ENCODE results near the gene MORC1.

Gene MORC1

GRCh38 chr3:109143646-109144045, 25.7 kb upstream of the MORC1 start:
- Histone ChIP-seq H3K27me3 (ENCODE audit: insufficient read depth, low read length, poor library complexity, severe bottlenecking) (no peaks in the 10 kb centered on the region), H3K36me3 (ENCODE audit: insufficient read depth, low read length) (no peaks in the 10 kb centered on the region), H3F3A (ENCODE audit: low read depth) (no peaks in the 10 kb centered on the region), H2AFZ (ENCODE audit: low read length) (no peak overlapping the region), H3K4me1 (ENCODE audit: insufficient read depth, low read length, poor library complexity, severe bottlenecking) (no peaks in the 10 kb centered on the region), H3K4me2 (ENCODE audit: low read depth, low read length, poor library complexity, severe bottlenecking) (no peak overlapping the region), H3K4me3 (ENCODE audit: low read length, poor library complexity, severe bottlenecking) (no peak overlapping the region), H3K9me2 (replicated peaks; ENCODE audit: low read depth, low read length) (no peaks in the 10 kb centered on the region), H3K9me3 (ENCODE audit: insufficient read depth, low read depth, low read length) (no peaks in the 10 kb centered on the region), H4K20me1 (ENCODE audit: insufficient read depth, low read length, poor library complexity, severe bottlenecking) (no peaks in the 10 kb centered on the region), H3K9ac (ENCODE audit: low read depth, low read length, poor library complexity, severe bottlenecking) (no peak overlapping the region), H3K79me2 (ENCODE audit: insufficient read depth, low read length) (no peaks in the 10 kb centered on the region)
- TF ChIP-seq EZH2phosphoT487 (IDR thresholded peaks at IDR 0.05; ENCODE audit: borderline replicate concordance) (no peak), CTCF (conservative IDR thresholded peaks at IDR 0.05; ENCODE audit: low read length) (no peak)

GRCh38 chr3:109140318-109140717, 22.4 kb upstream of the MORC1 start:
- no peaks in the 10 kb centered on the region for H3K27me3 ChIP-seq (ENCODE audit: insufficient read depth, low read length, poor library complexity, severe bottlenecking)
- H3K4me1 ChIP-seq (ENCODE audit: insufficient read depth, low read length, poor library complexity, severe bottlenecking), result peaks cover 3% of the 10 kb centered on the region
- H3K36me3 ChIP-seq (ENCODE audit: insufficient read depth, low read length), result no peaks in the 10 kb centered on the region
- TF ChIP-seq EZH2phosphoT487 (IDR thresholded peaks at IDR 0.05; ENCODE audit: borderline replicate concordance), result no peak
- no peak for TF ChIP-seq CTCF (conservative IDR thresholded peaks at IDR 0.05; ENCODE audit: low read length)
- H3K9ac ChIP-seq (ENCODE audit: low read depth, low read length, poor library complexity, severe bottlenecking), result no peak overlapping the region
- H3K4me2 ChIP-seq (ENCODE audit: low read depth, low read length, poor library complexity, severe bottlenecking), result no peak overlapping the region
- no peaks in the 10 kb centered on the region for H4K20me1 ChIP-seq (ENCODE audit: insufficient read depth, low read length, poor library complexity, severe bottlenecking)
- no peaks in the 10 kb centered on the region for H3K9me2 ChIP-seq (replicated peaks; ENCODE audit: low read depth, low read length)
- no peaks in the 10 kb centered on the region for H3K9me3 ChIP-seq (ENCODE audit: insufficient read depth, low read depth, low read length)
- no peaks in the 10 kb centered on the region for H3F3A ChIP-seq (ENCODE audit: low read depth)
- no peak overlapping the region for H2AFZ ChIP-seq (ENCODE audit: low read length)
- no peak overlapping the region for H3K4me3 ChIP-seq (ENCODE audit: low read length, poor library complexity, severe bottlenecking)
- H3K79me2 ChIP-seq (ENCODE audit: insufficient read depth, low read length), result no peaks in the 10 kb centered on the region

- peak overlapping the region; percentile 38; the same call in 1 of the 2 replicates for H2AFZ ChIP-seq (ENCODE audit: low read length)
- H3K36me3 ChIP-seq (ENCODE audit: insufficient read depth, low read length), result no peaks in the 10 kb centered on the region
- no peak overlapping the region for H3K4me2 ChIP-seq (ENCODE audit: low read depth, low read length, poor library complexity, severe bottlenecking)
- no peaks in the 10 kb centered on the region for H3K9me2 ChIP-seq (replicated peaks; ENCODE audit: low read depth, low read length)
- H4K20me1 ChIP-seq (ENCODE audit: insufficient read depth, low read length, poor library complexity, severe bottlenecking), result no peaks in the 10 kb centered on the region
- peaks cover 3% of the 10 kb centered on the region for H3K4me1 ChIP-seq (ENCODE audit: insufficient read depth, low read length, poor library complexity, severe bottlenecking)
- H3K27me3 ChIP-seq (ENCODE audit: insufficient read depth, low read length, poor library complexity, severe bottlenecking), result no peaks in the 10 kb centered on the region
- no peak overlapping the region for H3K9ac ChIP-seq (ENCODE audit: low read depth, low read length, poor library complexity, severe bottlenecking)
- H3K9me3 ChIP-seq (ENCODE audit: insufficient read depth, low read depth, low read length), result no peaks in the 10 kb centered on the region
- no peaks in the 10 kb centered on the region for H3F3A ChIP-seq (ENCODE audit: low read depth)
- H3K79me2 ChIP-seq (ENCODE audit: insufficient read depth, low read length), result no peaks in the 10 kb centered on the region
- TF ChIP-seq CTCF (conservative IDR thresholded peaks at IDR 0.05; ENCODE audit: low read length), result no peak
- TF ChIP-seq EZH2phosphoT487 (IDR thresholded peaks at IDR 0.05; ENCODE audit: borderline replicate concordance), result no peak
- H3K4me3 ChIP-seq (ENCODE audit: low read length, poor library complexity, severe bottlenecking), result no peak overlapping the region
Measured at GRCh38 chr3:109137761-109138160, 19.8 kb upstream of the MORC1 start.
